H1 (cell line): ENCODE measurements around the gene CYP3A7. TPM values are rescaled to one million over a fixed set of nuclear protein-coding genes. Genes with fewer than 3 reads are reported as not detected.

Experiments
- CTCF ChIA-PET: fragments of 300-600 bp; sonication (Branson Sonifier 250); formaldehyde crosslinking; loops from one replicate; lab custom pipeline; 2021; ENCODE audit not compliant: partially characterized antibody; lab: Charles Lee
- POLR2A ChIA-PET: fragments of 300-600 bp; sonication (Branson Sonifier 250); formaldehyde crosslinking; loops from one replicate; lab custom pipeline; 2021; ENCODE audit warnings: inconsistent platforms; ENCODE audit not compliant: partially characterized antibody; lab: Charles Lee
- DNase-seq, 2 experiments: peaks; one replicate each; pipeline versions ENCODE4 v3.0.0 to v3.0.0-alpha.2; 2010 to 2022; ENCODE audit warnings: low spot score in 2 of 2, low read depth in 1 of 2, mixed read lengths in 1 of 2
- FAIRE-seq: peaks from 2 replicates; lab custom pipeline; 2011; peaks lifted over from hg19 to GRCh38; lab: Jason Lieb, UNC
- H2AFZ ChIP-seq: 2 replicates; pipeline ENCODE4 v1.8.1; 2012; ENCODE audit warnings: low read length, inconsistent platforms
- H2AK5ac ChIP-seq: 2 replicates; pipeline ENCODE4 v1.6.1; 2013; ENCODE audit warnings: low read depth, low read length
- H2BK120ac ChIP-seq: replicated peaks from 2 replicates; pipeline ENCODE3; 2013; ENCODE audit warnings: low read depth, low read length, inconsistent platforms
- H2BK12ac ChIP-seq: 2 replicates; pipeline ENCODE4 v1.6.1; 2013; ENCODE audit warnings: low read depth, low read length
- H2BK15ac ChIP-seq: 2 replicates; pipeline ENCODE4 v1.6.1; 2013; ENCODE audit warnings: low read length
- H2BK20ac ChIP-seq: 2 replicates; pipeline ENCODE4 v1.6.1; 2013; ENCODE audit warnings: low read length
- H2BK5ac ChIP-seq: 2 replicates; pipeline ENCODE4 v1.6.1; 2013; ENCODE audit warnings: low read depth, low read length
- H3K14ac ChIP-seq: 2 replicates; pipeline ENCODE4 v1.6.1; 2013; ENCODE audit warnings: inconsistent platforms; ENCODE audit not compliant: insufficient read length
- H3K18ac ChIP-seq: 2 replicates; pipeline ENCODE4 v1.6.1; 2013; ENCODE audit warnings: low read length; ENCODE audit errors: extremely low read depth
- H3K23ac ChIP-seq: 2 replicates; pipeline ENCODE4 v1.6.1; 2013; ENCODE audit warnings: inconsistent platforms; ENCODE audit not compliant: insufficient read length
- H3K23me2 ChIP-seq: 2 replicates; pipeline ENCODE4 v1.6.1; 2013; ENCODE audit warnings: low read depth, low read length
- H3K27ac ChIP-seq: 2 replicates; pipeline ENCODE4 v1.6.1; 2011; ENCODE audit warnings: low read depth, low read length, inconsistent platforms
- H3K27me3 ChIP-seq, 4 experiments: replicated peaks in 1 of 4; 1 replicate in 1 of 4; 2 replicates in 3 of 4; pipeline versions ENCODE4 v1.6.1 to v1.8.1; 2011 to 2013; ENCODE audit warnings: low read length in 3 of 4, mild to moderate bottlenecking in 3 of 4, inconsistent platforms in 2 of 4, mixed read lengths in 2 of 4, moderate library complexity in 1 of 4; ENCODE audit not compliant: control insufficient read depth in 3 of 4, insufficient read depth in 3 of 4; ENCODE audit errors: extremely low read depth in 1 of 4
- H3K36me3 ChIP-seq, 4 experiments: 2 replicates each; pipeline versions ENCODE4 v1.6.1 to v1.8.1; 2011 to 2013; ENCODE audit warnings: mild to moderate bottlenecking in 4 of 4, low read length in 3 of 4, moderate library complexity in 2 of 4, control low read depth in 1 of 4, inconsistent platforms in 1 of 4; ENCODE audit not compliant: insufficient read depth in 4 of 4, control insufficient read depth in 2 of 4
- H3K4ac ChIP-seq: replicated peaks from 2 replicates; pipeline ENCODE3; 2013; ENCODE audit warnings: low read length, low read depth, mixed read lengths, inconsistent platforms; ENCODE audit not compliant: insufficient read length
- H3K4me1 ChIP-seq, 4 experiments: replicated peaks in 1 of 4; 1 replicate in 1 of 4; 2 replicates in 3 of 4; pipeline versions ENCODE4 v1.6.1 to v1.8.1; 2011 to 2013; ENCODE audit warnings: low read length in 3 of 4, inconsistent platforms in 2 of 4, mixed read lengths in 1 of 4; ENCODE audit not compliant: insufficient read depth in 4 of 4, control insufficient read depth in 3 of 4
- H3K4me2 ChIP-seq, 2 experiments: 2 replicates each; pipeline versions ENCODE4 v1.6.1 to v1.8.1; 2011 to 2013; ENCODE audit warnings: low read depth in 2 of 2, low read length in 2 of 2, control low read depth in 1 of 2, inconsistent platforms in 1 of 2, mild to moderate bottlenecking in 1 of 2; ENCODE audit not compliant: insufficient read depth in 1 of 2
- H3K4me3 ChIP-seq, 4 experiments: fragments of 200-600, 300-600 bp in 1 of 4; sonication (generic), shearing (Covaris generic), sonication (Bioruptor Twin) in 1 of 4; 2 replicates each; pipeline versions ENCODE4 v1.5.1 to v1.8.1; 2011 to 2016; ENCODE audit warnings: low read length in 4 of 4, low read depth in 3 of 4, control low read depth in 2 of 4, inconsistent platforms in 2 of 4, mild to moderate bottlenecking in 2 of 4, mixed read lengths in 1 of 4, moderate library complexity in 1 of 4; ENCODE audit not compliant: insufficient read depth in 2 of 4; ENCODE audit errors: extremely low read depth in 1 of 4
- H3K56ac ChIP-seq: replicated peaks from 2 replicates; pipeline ENCODE3; 2013; ENCODE audit warnings: low read depth, mild to moderate bottlenecking, mixed read lengths, low read length, inconsistent platforms; ENCODE audit not compliant: insufficient read length
- H3K79me1 ChIP-seq: 2 replicates; pipeline ENCODE4 v1.6.1; 2013; ENCODE audit warnings: low read depth, low read length, control low read depth
- H3K79me2 ChIP-seq, 2 experiments: 2 replicates each; pipeline versions ENCODE4 v1.6.1 to v1.8.1; 2012 to 2013; ENCODE audit warnings: low read length in 2 of 2, mild to moderate bottlenecking in 2 of 2, inconsistent platforms in 1 of 2; ENCODE audit not compliant: insufficient read depth in 2 of 2, control insufficient read depth in 1 of 2
- H3K9ac ChIP-seq, 4 experiments: replicated peaks in 1 of 4; 1 replicate in 1 of 4; 2 replicates in 3 of 4; pipeline versions ENCODE4 v1.6.1 to v1.8.1; 2011 to 2013; ENCODE audit warnings: low read depth in 3 of 4, low read length in 3 of 4, control low read depth in 2 of 4, mild to moderate bottlenecking in 2 of 4, moderate library complexity in 2 of 4, inconsistent platforms in 1 of 4; ENCODE audit errors: extremely low read depth in 1 of 4
- H3K9me3 ChIP-seq, 2 experiments: 2 replicates each; pipeline versions ENCODE4 v1.6.1 to v1.8.1; 2012 to 2013; ENCODE audit warnings: mild to moderate bottlenecking in 2 of 2, moderate library complexity in 2 of 2, control low read depth in 1 of 2, inconsistent platforms in 1 of 2, low read depth in 1 of 2, low read length in 1 of 2, mixed read lengths in 1 of 2; ENCODE audit not compliant: insufficient read depth in 2 of 2
- H4K20me1 ChIP-seq, 2 experiments: replicated peaks in 1 of 2; 2 replicates each; pipeline versions ENCODE3 to v1.8.1; 2011 to 2013; ENCODE audit warnings: inconsistent platforms in 2 of 2, low read length in 2 of 2, mild to moderate bottlenecking in 1 of 2; ENCODE audit not compliant: insufficient read depth in 2 of 2, control insufficient read depth in 1 of 2
- H4K5ac ChIP-seq: 2 replicates; pipeline ENCODE4 v1.6.1; 2013; ENCODE audit warnings: low read length, low read depth, mixed read lengths, inconsistent platforms; ENCODE audit not compliant: insufficient read length
- H4K8ac ChIP-seq: 2 replicates; pipeline ENCODE4 v1.8.0; 2013; ENCODE audit warnings: mild to moderate bottlenecking, moderate library complexity, low read length, inconsistent platforms; ENCODE audit not compliant: insufficient read depth; ENCODE audit errors: extremely low read depth
- H4K91ac ChIP-seq: replicated peaks from 2 replicates; pipeline ENCODE3; 2013; ENCODE audit warnings: low read length, mixed read lengths, inconsistent platforms; ENCODE audit not compliant: insufficient read length
- RAD21 ChIP-seq, 2 experiments: IDR thresholded peaks in 1 of 2; conservative IDR thresholded peaks in 1 of 2; 2 replicates each; pipeline ENCODE4 v1.6.1; 2011; ENCODE audit warnings: low read depth in 2 of 2, low read length in 2 of 2, improper control_type of control experiment in 1 of 2, inconsistent platforms in 1 of 2, mild to moderate bottlenecking in 1 of 2, moderate library complexity in 1 of 2
- WGBS, 2 experiments: shearing (Covaris generic) in 1 of 2; methylation state at CpG; one replicate each; pipeline versions ENCODE4 v1.1.6 to v1.1.7; 2013 to 2015; ENCODE audit warnings: low lambda C conversion rate in 2 of 2, mixed read lengths in 2 of 2, inconsistent platforms in 1 of 2, low coverage in 1 of 2, missing lambda C conversion rate in 1 of 2; ENCODE audit not compliant: insufficient replicate concordance in 2 of 2, insufficient coverage in 1 of 2, insufficient read length in 1 of 2; ENCODE audit errors: extremely low coverage in 1 of 2, missing lambda C conversion rate in 1 of 2; 5-methylcytosine and 5-hydroxymethylcytosine counted together
- polyA plus RNA-seq, 7 experiments: library from polyadenylated mRNA; depleted of rRNA in 3 of 7; stranded (reverse) in 5 of 7; unstranded in 2 of 7; fragments of >200 nt in 5 of 7; fragments of 200-250 nt in 2 of 7; gene quantifications; 1 replicate in 5 of 7; 2 replicates in 1 of 7; 4 replicates in 1 of 7; pipeline versions ENCODE4 v1.2.1 to v1.2.3, GENCODE V29; 2011 to 2013; ENCODE audit warnings: missing spikeins in 2 of 7, mixed read lengths in 2 of 7
- total RNA-seq: library from RNA; stranded (reverse); fragmentation: NEBNext Ultra II Directional; extraction: Animal tissue kit (Norgen Biotek cat#: 25700); gene quantifications from 2 replicates; pipeline ENCODE4 v1.2.1, GENCODE V29; 2021
- TF ChIP-seq, protein P1 (sequence below), 3 experiments: IDR thresholded peaks; 1 replicate in 2 of 3; 2 replicates in 1 of 3; pipeline versions ENCODE4 v1.5.1 to v1.6.1; 2011; ENCODE audit warnings: low read length in 3 of 3, mild to moderate bottlenecking in 3 of 3, inconsistent platforms in 2 of 3, low read depth in 1 of 3, moderate library complexity in 1 of 3; ENCODE audit not compliant: insufficient read depth in 1 of 3; ENCODE audit errors: control extremely low read depth in 1 of 3
- TF ChIP-seq, protein P2 (sequence below): IDR thresholded peaks from 2 replicates; pipeline ENCODE4 v1.6.1; 2012; ENCODE audit warnings: inconsistent platforms

The CYP3A7 gene
- total and polyA plus RNA-seq, 2 of the 8 experiments (the other 6 are each of a cell fraction or from before 2014, with no cell fraction given) = not detected

DNA sequence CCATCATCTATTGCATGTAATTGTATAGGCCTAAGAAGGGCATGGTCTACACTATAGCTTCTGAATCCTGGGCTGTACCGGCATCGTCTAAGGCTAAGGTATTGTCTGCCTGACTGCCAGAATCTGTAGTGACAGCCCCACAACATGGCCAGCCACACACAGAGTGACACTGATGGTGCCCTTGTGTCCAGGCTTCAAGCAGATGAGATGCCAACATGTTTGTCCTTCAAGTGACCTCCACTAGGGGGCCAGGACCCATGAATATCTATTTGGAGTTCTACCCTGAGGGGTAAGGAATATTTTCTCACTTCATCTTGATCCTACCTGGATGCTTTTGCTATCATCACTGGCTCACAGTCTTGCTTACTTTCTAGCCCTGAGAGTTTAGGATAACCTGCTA is 1.5 kb downstream of the CYP3A7 start:
- no peak overlapping the region for H4K91ac ChIP-seq
- peaks cover 0 to 2% (median 0%) of the 10 kb centered on the region in 4 experiments; a peak in 1 of 7 replicates for H3K4me1 ChIP-seq
- no peak overlapping the region for H4K5ac ChIP-seq
- H3K4ac ChIP-seq = no peak overlapping the region
- H2BK12ac ChIP-seq = no peak overlapping the region
- H3K27me3 ChIP-seq = no peaks in the 10 kb centered on the region
- no peak overlapping the region for H4K8ac ChIP-seq
- peak in 1 of 2 experiments; percentile 52 for DNase-seq
- H3K9me3 ChIP-seq = no peaks in the 10 kb centered on the region
- no peak overlapping the region for H3K4me3 ChIP-seq
- no peaks in the 10 kb centered on the region for H3K36me3 ChIP-seq
- TF ChIP-seq, protein P1, sequence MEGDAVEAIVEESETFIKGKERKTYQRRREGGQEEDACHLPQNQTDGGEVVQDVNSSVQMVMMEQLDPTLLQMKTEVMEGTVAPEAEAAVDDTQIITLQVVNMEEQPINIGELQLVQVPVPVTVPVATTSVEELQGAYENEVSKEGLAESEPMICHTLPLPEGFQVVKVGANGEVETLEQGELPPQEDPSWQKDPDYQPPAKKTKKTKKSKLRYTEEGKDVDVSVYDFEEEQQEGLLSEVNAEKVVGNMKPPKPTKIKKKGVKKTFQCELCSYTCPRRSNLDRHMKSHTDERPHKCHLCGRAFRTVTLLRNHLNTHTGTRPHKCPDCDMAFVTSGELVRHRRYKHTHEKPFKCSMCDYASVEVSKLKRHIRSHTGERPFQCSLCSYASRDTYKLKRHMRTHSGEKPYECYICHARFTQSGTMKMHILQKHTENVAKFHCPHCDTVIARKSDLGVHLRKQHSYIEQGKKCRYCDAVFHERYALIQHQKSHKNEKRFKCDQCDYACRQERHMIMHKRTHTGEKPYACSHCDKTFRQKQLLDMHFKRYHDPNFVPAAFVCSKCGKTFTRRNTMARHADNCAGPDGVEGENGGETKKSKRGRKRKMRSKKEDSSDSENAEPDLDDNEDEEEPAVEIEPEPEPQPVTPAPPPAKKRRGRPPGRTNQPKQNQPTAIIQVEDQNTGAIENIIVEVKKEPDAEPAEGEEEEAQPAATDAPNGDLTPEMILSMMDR (IDR thresholded peaks at IDR 0.05; ENCODE audit: control extremely low read depth in 1 of 3, insufficient read depth in 1 of 3, low read depth in 1 of 3, low read length in 3 of 3) = peak; percentile 20 to 64 (median 38)
- peak; percentile 28 to 52; a peak in 3 of 4 replicates for TF ChIP-seq RAD21 (IDR thresholded peaks at IDR 0.05 in 1 of 2, conservative IDR thresholded peaks at IDR 0.05 in 1 of 2; ENCODE audit: low read depth in 2 of 2, low read length in 2 of 2)
- TF ChIP-seq, protein P2, sequence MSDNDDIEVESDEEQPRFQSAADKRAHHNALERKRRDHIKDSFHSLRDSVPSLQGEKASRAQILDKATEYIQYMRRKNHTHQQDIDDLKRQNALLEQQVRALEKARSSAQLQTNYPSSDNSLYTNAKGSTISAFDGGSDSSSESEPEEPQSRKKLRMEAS = no peak
- H3K23ac ChIP-seq = no peak overlapping the region
- no peak overlapping the region for H2BK20ac ChIP-seq
- H3K9ac ChIP-seq = no peak overlapping the region
- WGBS, 2 experiments = 67% methylated on average over 2 of the region's 2 CpGs; no CpG with 5 or more reads in 1 of the 2 experiments
- no peak overlapping the region for H3K56ac ChIP-seq
- H3K23me2 ChIP-seq = no peaks in the 10 kb centered on the region
- H2BK120ac ChIP-seq = no peak overlapping the region
- FAIRE-seq = no peak
- no peak overlapping the region for H2AFZ ChIP-seq
- no peak overlapping the region for H3K14ac ChIP-seq
- H3K27ac ChIP-seq = no peak overlapping the region
- no peak overlapping the region for H3K4me2 ChIP-seq
- POLR2A ChIA-PET = no interaction called here
- no peak overlapping the region for H2AK5ac ChIP-seq
- CTCF ChIA-PET = interaction anchor here (0.7 to 1.2 kb wide), 3 partner anchors 11 to 21 kb away, joined by 3 read pairs; no protein-coding TSS in a partner anchor
- no peaks in the 10 kb centered on the region for H3K79me1 ChIP-seq
- H4K20me1 ChIP-seq = no peaks in the 10 kb centered on the region
- H3K79me2 ChIP-seq = no peaks in the 10 kb centered on the region
- no peak overlapping the region for H2BK15ac ChIP-seq
- H3K18ac ChIP-seq = no peak overlapping the region
- H2BK5ac ChIP-seq = no peak overlapping the region
